ENCODE results near the gene TAF5L. TPM values are rescaled to one million over a fixed set of nuclear protein-coding genes. Genes with fewer than 3 reads are reported as not detected.
A peak's percentile ranks its signal among the peaks of the same experiment; 100 is the strongest.

The TAF5L gene
- total and polyA plus RNA-seq, 2 of the 8 experiments (the other 6 are each of a cell fraction or from before 2014, with no cell fraction given): 17.7 to 23.3 TPM

GRCh38 chr1:229600229-229600628 lies 25.7 kb downstream of the TAF5L start:
- Histone ChIP-seq H3K27ac (ENCODE audit: low read depth, low read length) (no peak overlapping the region), H3K18ac (ENCODE audit: extremely low read depth, low read length) (no peak overlapping the region), H3K36me3 (ENCODE audit: control insufficient read depth in 2 of 4, insufficient read depth in 4 of 4, low read length in 3 of 4) (peaks cover 0 to 20% (median 12%) of the 10 kb centered on the region in 4 experiments; a peak in 6 of 8 replicates), H3K56ac (replicated peaks; ENCODE audit: insufficient read length, low read depth, low read length) (no peak overlapping the region), H2BK15ac (ENCODE audit: low read length) (no peak overlapping the region), H4K8ac (ENCODE audit: extremely low read depth, insufficient read depth, low read length) (no peak overlapping the region), H4K20me1 (replicated peaks in 1 of 2; ENCODE audit: control insufficient read depth in 1 of 2, insufficient read depth in 2 of 2, low read length in 2 of 2) (peaks cover 0 to 4% of the 10 kb centered on the region in 2 experiments), H3K4ac (replicated peaks; ENCODE audit: insufficient read length, low read depth, low read length) (no peak overlapping the region), H3K79me2 (ENCODE audit: control insufficient read depth in 1 of 2, insufficient read depth in 2 of 2, low read length in 2 of 2) (0 out of 4 replicates have a peak, but pooled peaks cover 0 to 3% of the 10 kb centered on the region in 2 experiments), H3K79me1 (ENCODE audit: low read depth, low read length) (no peaks in the 10 kb centered on the region; the same call in 1 of the 2 replicates), H3K4me1 (replicated peaks in 1 of 4; ENCODE audit: control insufficient read depth in 3 of 4, insufficient read depth in 4 of 4, low read length in 3 of 4) (peaks cover 0 to 3% (median 2%) of the 10 kb centered on the region in 4 experiments; a peak in 1 of 7 replicates), H2BK5ac (ENCODE audit: low read depth, low read length) (no peak overlapping the region), H2BK120ac (replicated peaks; ENCODE audit: low read depth, low read length) (no peak overlapping the region), H3K4me3 (ENCODE audit: extremely low read depth in 1 of 4, insufficient read depth in 2 of 4, low read depth in 3 of 4, low read length in 4 of 4) (no peak overlapping the region), H3K9ac (replicated peaks in 1 of 4; ENCODE audit: extremely low read depth in 1 of 4, low read depth in 3 of 4, low read length in 3 of 4) (no peak overlapping the region), H4K5ac (ENCODE audit: insufficient read length, low read depth, low read length) (no peak overlapping the region), H3K23ac (ENCODE audit: insufficient read length) (no peak overlapping the region), H2BK20ac (ENCODE audit: low read length) (no peak overlapping the region), H3K4me2 (ENCODE audit: insufficient read depth in 1 of 2, low read depth in 2 of 2, low read length in 2 of 2) (no peak overlapping the region), H2AFZ (ENCODE audit: low read length) (no peak overlapping the region), H3K23me2 (ENCODE audit: low read depth, low read length) (no peaks in the 10 kb centered on the region), H3K14ac (ENCODE audit: insufficient read length) (no peak overlapping the region), H2BK12ac (ENCODE audit: low read depth, low read length) (no peak overlapping the region), H3K9me3 (ENCODE audit: insufficient read depth in 2 of 2, low read depth in 1 of 2, low read length in 1 of 2) (no peaks in the 10 kb centered on the region), H2AK5ac (ENCODE audit: low read depth, low read length) (no peak overlapping the region), H4K91ac (replicated peaks; ENCODE audit: insufficient read length, low read length) (no peak overlapping the region), H3K27me3 (replicated peaks in 1 of 4; ENCODE audit: control insufficient read depth in 3 of 4, extremely low read depth in 1 of 4, insufficient read depth in 3 of 4, low read length in 3 of 4) (no peaks in the 10 kb centered on the region)
- CTCF ChIA-PET (ENCODE audit: partially characterized antibody): interaction anchor here (0.6 kb wide), 1 partner anchor 66 kb away, joined by 4 read pairs; no protein-coding TSS in a partner anchor
- DNase-seq (ENCODE audit: low read depth in 1 of 2, low spot score in 2 of 2): no peak
- TF ChIP-seq GABPA (IDR thresholded peaks at IDR 0.05; ENCODE audit: borderline replicate concordance, insufficient read depth, low read length) (no peak), TEAD4 (IDR thresholded peaks at IDR 0.05; ENCODE audit: low read depth, low read length) (no peak), RAD21 (IDR thresholded peaks at IDR 0.05 in 1 of 2, conservative IDR thresholded peaks at IDR 0.05 in 1 of 2; ENCODE audit: low read depth in 2 of 2, low read length in 2 of 2) (no peak)
- peak; percentile 32 for FAIRE-seq
- POLR2A ChIA-PET (ENCODE audit: partially characterized antibody): no interaction called here
- 93% methylated on average over 5 of the region's 5 CpGs; no CpG with 5 or more reads in 1 of the 2 experiments for WGBS, 2 experiments (ENCODE audit: extremely low coverage in 1 of 2, insufficient coverage in 1 of 2, insufficient read length in 1 of 2, insufficient replicate concordance in 2 of 2, low coverage in 1 of 2, low lambda C conversion rate in 2 of 2, missing lambda C conversion rate in 1 of 2)
